GM20000 (cell line): ENCODE measurements around the gene OMD.

ENCODE experiments used
- DNase-seq: peaks from one replicate; pipeline ENCODE4 v3.0.0; 2012; ENCODE audit warnings: low spot score
- CTCF ChIP-seq: IDR thresholded peaks from 2 replicates; pipeline ENCODE4 v1.5.1; 2012; ENCODE audit warnings: mild to moderate bottlenecking, control low read depth; ENCODE audit errors: extremely low read depth, missing control alignments

Gene OMD

DNA sequence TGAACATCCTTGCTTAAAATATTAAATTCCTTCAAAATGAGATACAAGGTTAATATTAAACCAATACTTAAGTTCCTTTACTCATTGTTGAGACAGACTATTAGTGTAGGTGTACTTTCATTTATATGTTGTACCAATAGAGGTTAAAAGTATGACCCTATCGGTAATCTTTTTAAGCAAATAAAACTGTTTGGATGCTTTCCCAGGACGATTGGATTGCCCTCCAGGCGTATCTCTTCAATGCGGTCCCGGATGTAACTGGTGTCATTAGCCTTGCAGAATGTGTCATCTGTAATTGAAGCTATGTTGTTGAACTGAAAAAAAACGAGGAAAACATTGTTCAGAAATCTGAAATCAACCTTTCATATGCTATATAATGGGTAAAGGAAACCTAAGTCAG, 38.8 kb downstream of the OMD start:
- no peak for TF ChIP-seq CTCF
- no peak for DNase-seq

DNA sequence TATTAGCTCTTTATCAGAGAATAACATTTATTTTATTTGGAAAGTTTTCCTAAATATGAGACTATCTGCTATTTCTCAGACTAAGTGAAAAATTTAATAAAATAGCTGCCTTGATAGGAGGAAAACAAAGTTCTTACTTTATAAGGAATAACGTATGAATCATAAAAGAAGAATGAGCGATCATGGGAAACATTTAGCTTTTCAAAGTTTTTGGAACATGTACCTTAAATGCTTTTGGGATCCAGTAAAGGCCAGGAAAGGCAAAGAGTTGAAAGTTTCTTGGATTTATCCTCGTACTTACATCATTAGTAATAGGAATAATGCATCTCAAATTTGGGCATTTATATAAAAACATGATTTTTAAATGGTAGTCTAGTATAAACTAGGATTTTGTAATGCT, 39.3 kb downstream of the OMD start:
- no peak for DNase-seq
- TF ChIP-seq CTCF = no peak

GRCh38 chr9:92384375-92384774, 39.9 kb downstream of the OMD start:
- TF ChIP-seq CTCF = no peak
- DNase-seq = no peak

DNA sequence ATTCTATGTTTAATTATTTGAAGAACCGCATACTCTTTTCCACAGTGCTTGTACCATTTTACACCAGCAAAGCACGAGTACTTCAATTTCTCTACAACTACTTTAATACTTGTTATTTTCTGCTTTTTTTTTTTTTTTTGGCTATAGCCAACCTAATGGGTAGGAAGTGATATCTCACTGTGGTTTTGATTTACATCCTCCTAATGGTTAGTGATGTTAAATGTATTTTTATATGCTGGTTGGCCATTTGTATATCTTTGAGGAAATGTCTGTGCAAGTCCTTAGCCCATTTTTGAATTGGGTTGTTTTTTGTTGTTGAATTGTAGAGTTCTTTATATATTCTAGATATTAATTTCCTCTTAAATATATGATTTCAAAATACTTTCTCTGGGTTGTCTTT, 42.5 kb downstream of the OMD start:
- TF ChIP-seq CTCF = no peak
- DNase-seq = no peak

- no peak for TF ChIP-seq CTCF
- no peak for DNase-seq
Measured at GRCh38 chr9:92380603-92381002, 43.7 kb downstream of the OMD start.

DNA sequence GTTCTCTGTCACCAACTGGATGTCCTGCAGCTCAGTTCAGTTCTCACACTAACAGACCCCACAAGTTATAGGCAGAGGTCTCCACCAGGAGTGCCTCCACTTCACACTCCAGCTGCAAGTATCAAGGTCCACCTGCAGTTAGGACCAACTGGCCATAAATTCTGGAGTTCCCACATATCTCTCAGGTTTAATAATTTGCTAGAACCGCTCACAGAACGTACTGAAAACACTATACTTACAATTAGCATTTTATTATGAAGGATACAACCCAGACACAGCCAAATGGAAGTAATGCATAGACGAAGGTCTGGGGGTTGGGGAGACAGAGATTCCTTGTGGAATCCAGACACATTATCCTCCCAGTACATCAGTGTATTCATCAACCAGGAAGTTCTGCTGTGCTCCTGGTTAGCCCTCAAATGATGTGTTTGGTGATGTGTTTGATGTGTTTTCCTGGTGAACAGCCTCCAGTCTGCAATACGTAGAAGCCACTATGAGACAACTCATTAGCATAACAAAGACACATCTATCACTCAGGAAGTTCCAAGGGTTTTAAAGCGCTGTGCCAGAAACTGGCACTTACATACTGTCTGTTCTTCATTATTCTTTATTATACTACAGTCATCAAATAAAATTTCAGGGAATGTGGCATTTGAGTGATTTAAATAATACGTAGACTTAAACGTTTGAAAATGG, 45.3 kb downstream of the OMD start:
- TF ChIP-seq CTCF = no peak
- no peak for DNase-seq

DNA sequence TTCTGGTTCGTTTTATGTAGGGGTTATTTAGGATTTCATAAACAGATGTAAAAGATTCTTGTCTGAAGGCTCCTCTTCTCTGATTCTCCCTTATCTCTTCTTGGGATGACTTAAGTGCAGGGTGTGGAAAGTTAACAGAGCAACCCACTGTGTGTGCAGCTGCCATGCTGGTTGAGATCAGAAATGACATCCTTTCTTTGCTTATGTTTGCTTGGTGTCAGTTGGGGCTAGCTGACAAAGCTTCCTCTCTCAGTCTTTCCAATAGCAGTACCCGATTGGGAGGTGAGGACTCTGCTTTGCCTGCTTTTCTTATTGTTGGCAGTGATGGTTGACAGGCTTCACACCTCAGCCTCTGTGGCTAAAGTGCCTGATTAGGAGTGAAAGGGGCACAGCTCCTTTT, 46.4 kb downstream of the OMD start:
- TF ChIP-seq CTCF = no peak
- DNase-seq = no peak
